HL-60 (cell line): ENCODE results near the gene SMIM44.

Experiments used
- DNase-seq, 2 experiments: peaks; one replicate each; pipeline ENCODE4 v3.0.0-alpha.2; 2010 to 2020; ENCODE audit warnings: low read depth in 1 of 2, low spot score in 1 of 2
- H3K27ac ChIP-seq: fragments of 250-450 bp; sonication (Bioruptor Pico); replicated peaks from 2 replicates; pipeline ENCODE4 v1.5.1; 2020; ENCODE audit warnings: mild to moderate bottlenecking, moderate library complexity
- H3K27me3 ChIP-seq: fragments of 250-450 bp; sonication (Bioruptor Pico); 2 replicates; pipeline ENCODE4 v1.5.1; 2021; ENCODE audit warnings: mild to moderate bottlenecking, moderate library complexity; ENCODE audit not compliant: insufficient read depth, poor library complexity, severe bottlenecking
- H3K4me3 ChIP-seq: replicated peaks from 2 replicates; pipeline ENCODE4 v1.5.1; 2011; ENCODE audit warnings: mild to moderate bottlenecking, control low read depth, low read length; ENCODE audit not compliant: insufficient read depth
- CTCF ChIP-seq: IDR thresholded peaks from one replicate; pipeline ENCODE4 v1.5.1; 2011; ENCODE audit warnings: low read length, control low read depth, inconsistent platforms; ENCODE audit not compliant: insufficient read depth
- GABPA ChIP-seq: IDR thresholded peaks from 2 replicates; pipeline ENCODE4 v1.6.1; 2012; ENCODE audit warnings: low read depth
- POLR2AphosphoS5 ChIP-seq: IDR thresholded peaks from 2 replicates; pipeline ENCODE4 v1.6.1; 2012; ENCODE audit warnings: low read depth
- REST ChIP-seq: IDR thresholded peaks from 2 replicates; pipeline ENCODE4 v1.6.1; 2012; ENCODE audit warnings: low read depth; ENCODE audit not compliant: insufficient replicate concordance
- SPI1 ChIP-seq: IDR thresholded peaks from 2 replicates; pipeline ENCODE4 v1.6.1; 2012; ENCODE audit warnings: low read depth, mild to moderate bottlenecking, borderline replicate concordance

Gene SMIM44

GRCh38 chr19:3459089-3459881 is 24.0 kb downstream of the SMIM44 start:
- H3K27ac ChIP-seq, result no peak overlapping the region
- H3K4me3 ChIP-seq, result no peak overlapping the region
- DNase-seq, result no peak
- no peaks in the 10 kb centered on the region for H3K27me3 ChIP-seq
- TF ChIP-seq SPI1, result no peak

DNA sequence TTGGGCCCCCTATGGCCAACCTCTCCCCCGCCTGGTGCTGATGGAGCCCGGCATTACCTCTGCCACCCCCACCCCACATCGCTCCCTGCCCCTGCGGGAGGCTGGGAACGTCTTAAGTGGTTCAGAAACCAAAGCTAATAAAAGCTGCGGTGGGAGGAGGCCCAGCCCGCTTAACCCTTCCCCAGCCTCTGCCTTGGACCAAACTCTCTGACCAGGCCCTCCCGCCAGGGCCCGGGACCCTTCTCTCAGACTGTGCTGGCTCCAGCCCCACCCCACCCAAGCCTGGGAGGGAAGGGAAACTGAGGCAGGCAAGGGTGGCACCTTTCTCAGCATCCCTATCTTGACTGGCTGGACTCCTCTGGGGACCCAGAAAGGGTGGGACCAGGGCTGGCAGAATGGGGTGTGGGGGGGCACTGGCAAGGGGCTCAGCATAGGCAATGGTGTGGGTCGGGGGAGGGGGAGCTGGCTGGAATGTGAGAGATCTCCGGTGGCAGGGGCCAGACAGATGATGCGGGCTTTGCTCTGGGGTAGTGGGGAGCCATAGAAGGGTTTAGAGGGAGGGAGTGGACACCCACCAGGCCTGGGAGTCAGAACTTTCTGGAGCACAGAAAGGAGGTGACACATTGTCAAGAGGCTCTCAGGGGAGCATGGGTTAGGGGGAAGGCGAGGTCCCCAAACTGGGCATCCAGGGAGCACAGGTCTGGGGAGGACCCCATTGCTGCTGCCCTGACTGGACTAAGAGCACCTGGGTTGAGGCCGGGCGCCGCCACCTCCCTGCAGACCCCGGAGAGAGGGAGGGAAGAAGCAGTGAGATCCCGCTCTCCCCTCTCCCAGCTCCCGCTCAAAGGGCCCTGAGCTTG is 24.8 kb downstream of the SMIM44 start:
- DNase-seq, result no peak
- H3K27ac ChIP-seq, result no peak overlapping the region

GRCh38 chr19:3457528-3458228 is 25.6 kb downstream of the SMIM44 start:
- DNase-seq, result no peak
- Histone ChIP-seq H3K27ac (no peak overlapping the region), H3K27me3 (no peaks in the 10 kb centered on the region), H3K4me3 (no peak overlapping the region)
- no peak for TF ChIP-seq POLR2AphosphoS5

More for the DNA sequence above, 24.8 kb downstream of the SMIM44 start:
- Histone ChIP-seq H3K27me3 (no peaks in the 10 kb centered on the region), H3K4me3 (no peak overlapping the region)
- TF ChIP-seq REST, result no peak
- TF ChIP-seq GABPA, result no peak
- no peak for TF ChIP-seq POLR2AphosphoS5
- TF ChIP-seq CTCF, result no peak
- TF ChIP-seq SPI1, result no peak

DNA sequence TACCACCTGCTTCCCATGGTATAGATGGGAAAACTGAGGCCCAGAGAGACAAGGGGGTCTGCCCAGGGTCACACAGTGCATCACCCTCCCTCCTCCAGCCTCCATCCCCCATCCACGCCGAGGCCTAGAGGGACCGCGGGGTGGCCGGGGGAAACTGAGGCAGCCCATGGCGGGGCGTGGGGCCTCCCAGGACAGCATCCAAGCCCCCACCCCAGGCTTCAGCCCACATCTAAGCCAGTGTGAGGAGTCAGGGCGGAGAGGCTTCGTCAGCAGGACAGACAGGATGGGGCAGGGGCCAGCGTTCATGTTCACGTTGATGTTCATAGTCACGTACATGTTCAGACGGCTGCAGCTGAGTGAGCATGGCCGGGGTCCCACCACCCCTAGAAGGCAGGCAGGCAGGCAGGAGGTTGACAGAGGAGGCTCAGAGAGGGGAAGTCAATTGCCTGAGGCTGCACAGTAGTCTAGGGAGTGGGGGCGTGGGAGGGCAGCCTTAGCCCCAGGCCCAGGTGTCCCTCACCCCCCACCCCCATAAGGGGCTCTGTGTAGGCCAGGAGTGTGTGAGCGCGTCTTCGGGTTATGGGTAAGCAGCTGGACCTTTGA is 26.2 kb downstream of the SMIM44 start:
- no peak overlapping the region for H3K27ac ChIP-seq
- no peak for DNase-seq
- H3K4me3 ChIP-seq, result no peak overlapping the region
- no peak for TF ChIP-seq GABPA
- no peak for TF ChIP-seq CTCF
- TF ChIP-seq SPI1, result no peak
- TF ChIP-seq POLR2AphosphoS5, result no peak
- TF ChIP-seq REST, result no peak
- no peaks in the 10 kb centered on the region for H3K27me3 ChIP-seq
